Measurements from ENCODE around the gene SOCS2. TPM values are rescaled to one million over a fixed set of nuclear protein-coding genes. Genes with fewer than 3 reads are reported as not detected.

SOCS2 gene
- total and polyA plus RNA-seq, 2 of the 13 experiments (the other 11 are each of a cell fraction or from before 2014, with no cell fraction given): 0.62 to 1.5 TPM

DNA sequence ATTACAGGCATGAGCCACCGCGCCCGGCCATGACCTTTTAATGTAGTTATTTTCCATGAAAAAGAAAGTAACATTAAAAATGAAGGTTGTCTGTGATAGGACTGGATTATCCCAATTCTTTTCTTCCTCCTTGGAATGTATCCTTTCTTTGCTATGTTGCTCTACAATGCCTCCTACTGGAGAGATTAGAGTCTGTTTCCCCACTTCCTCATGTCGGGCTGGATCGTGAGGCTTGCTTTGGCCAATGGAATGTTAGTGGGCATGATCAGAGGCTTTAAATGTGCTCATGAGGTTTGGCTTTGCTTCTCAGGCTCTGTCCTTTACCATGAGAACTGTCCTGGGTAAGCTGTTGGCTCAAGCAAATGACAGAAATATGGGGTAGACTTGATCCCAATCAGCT is 34.7 kb upstream of the SOCS2 start (continued):
- TF ChIP-seq ZNF557 (CRISPR knock-in tag; IDR thresholded peaks at IDR 0.05): no peak

DNA sequence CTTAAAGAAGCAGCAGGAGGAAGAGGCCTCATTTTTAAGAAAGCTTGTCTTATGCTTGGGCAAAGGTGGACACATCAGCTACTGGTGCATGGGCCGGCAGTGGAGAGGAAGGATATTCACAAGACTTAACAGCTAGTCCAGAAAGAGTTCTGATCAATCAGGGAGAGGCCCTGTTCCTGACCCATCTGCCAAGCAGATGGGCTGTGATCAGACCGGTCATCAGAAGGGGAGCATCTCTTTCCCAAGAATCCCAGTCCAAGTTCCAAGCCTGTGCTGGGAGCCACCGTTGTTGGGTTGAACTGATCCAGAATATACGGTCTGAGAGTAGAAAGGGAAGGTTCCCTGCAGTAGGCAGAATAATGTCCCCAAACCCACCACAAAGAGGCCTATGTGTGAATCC is 32.7 kb upstream of the SOCS2 start:
- no peak overlapping the region for H3K4me2 ChIP-seq (ENCODE audit: low read depth, low read length)
- no peak overlapping the region for H2AFZ ChIP-seq (ENCODE audit: low read length)
- in situ Hi-C loops (cut with HindIII; ENCODE audit: extremely low pct_ligation_motif_present, low pct_unique_long_range_greater_than_20kb) (no loop called here), intact Hi-C loops (cut with micrococcal nuclease; ENCODE audit: unreplicated experiment) (no loop called here)
- CTCF ChIA-PET (ENCODE audit: low intra/inter-chr PET ratio, low total read pairs): no interaction called here
- no peak for DNase-seq (ENCODE audit: low spot score)
- no peak for FAIRE-seq
- H3K9ac ChIP-seq (ENCODE audit: insufficient read depth, low read depth, low read length): no peak overlapping the region
- H3K36me3 ChIP-seq (replicated peaks in 1 of 2; ENCODE audit: control insufficient read depth in 1 of 2, insufficient read depth in 2 of 2, low read length in 2 of 2): no peaks in the 10 kb centered on the region
- H3K9me3 ChIP-seq (ENCODE audit: low read length): no peaks in the 10 kb centered on the region
- no peak for ATAC-seq
- no peaks in the 10 kb centered on the region for H3K79me2 ChIP-seq (ENCODE audit: insufficient read depth, low read length)
- H3K4me1 ChIP-seq (ENCODE audit: insufficient read depth, low read length): peaks cover 15% of the 10 kb centered on the region
- POLR2A ChIA-PET: no interaction called here
- H3K4me3 ChIP-seq (replicated peaks in 1 of 3; ENCODE audit: insufficient read depth in 1 of 3, low read depth in 2 of 3, low read length in 3 of 3): no peak overlapping the region
- H4K20me1 ChIP-seq (ENCODE audit: insufficient read depth, low read length): no peaks in the 10 kb centered on the region
- TF ChIP-seq ZFP37 (CRISPR knock-in tag; IDR thresholded peaks at IDR 0.05; ENCODE audit: borderline replicate concordance): no peak
- no TSS peak for BruUV-seq (replicated peaks)
- no peaks in the 10 kb centered on the region; a peak in 1 of 5 replicates for H3K27me3 ChIP-seq (ENCODE audit: control insufficient read depth in 1 of 2, insufficient read depth in 2 of 2, low read length in 2 of 2)
- H3K27ac ChIP-seq (ENCODE audit: extremely low read length, insufficient read depth, low read length): no peak overlapping the region
- 58% methylated on average over 3 of the region's 4 CpGs for WGBS (ENCODE audit: low lambda C conversion rate)

DNA sequence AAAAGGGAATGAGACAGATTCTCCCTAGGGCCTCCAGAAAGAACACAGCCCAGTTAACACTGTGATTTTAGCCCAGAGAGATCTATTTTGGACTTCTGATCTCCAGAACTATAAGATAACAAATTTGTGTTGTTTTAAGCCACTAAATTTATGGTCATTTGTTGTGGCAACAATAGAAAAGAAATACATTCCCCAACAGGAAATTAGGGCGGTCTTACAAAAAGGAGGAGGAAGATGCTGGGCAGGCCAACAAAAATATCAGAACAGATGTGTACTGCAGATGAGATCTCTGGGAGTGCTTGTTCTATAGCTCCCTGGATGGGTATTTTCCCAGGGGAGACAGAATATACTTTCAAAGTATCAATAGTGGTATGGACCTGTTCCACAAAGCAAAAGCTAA is 32.0 kb upstream of the SOCS2 start:
- DNase-seq (ENCODE audit: low spot score) (no peak), ATAC-seq (no peak), FAIRE-seq (no peak)
- no peaks in the 10 kb centered on the region; a peak in 1 of 5 replicates for H3K27me3 ChIP-seq (ENCODE audit: control insufficient read depth in 1 of 2, insufficient read depth in 2 of 2, low read length in 2 of 2)
- in situ Hi-C loops (cut with HindIII; ENCODE audit: extremely low pct_ligation_motif_present, low pct_unique_long_range_greater_than_20kb): no loop called here
- H3K4me3 ChIP-seq (replicated peaks in 1 of 3; ENCODE audit: insufficient read depth in 1 of 3, low read depth in 2 of 3, low read length in 3 of 3): no peak overlapping the region
- no peak overlapping the region for H3K9ac ChIP-seq (ENCODE audit: insufficient read depth, low read depth, low read length)
- WGBS (ENCODE audit: low lambda C conversion rate): 93% methylated on average over 1 of the region's 1 CpG
- H3K4me1 ChIP-seq (ENCODE audit: insufficient read depth, low read length): peaks cover 15% of the 10 kb centered on the region
- no peak overlapping the region for H3K4me2 ChIP-seq (ENCODE audit: low read depth, low read length)
- ChIA-PET CTCF (ENCODE audit: low intra/inter-chr PET ratio, low total read pairs) (no interaction called here), POLR2A (no interaction called here)
- H3K27ac ChIP-seq (ENCODE audit: extremely low read length, insufficient read depth, low read length): no peak overlapping the region
- H4K20me1 ChIP-seq (ENCODE audit: insufficient read depth, low read length): no peaks in the 10 kb centered on the region
- intact Hi-C loops (cut with micrococcal nuclease; ENCODE audit: unreplicated experiment): no loop called here
- TF ChIP-seq SRSF9 (IDR thresholded peaks at IDR 0.05; ENCODE audit: borderline replicate concordance, insufficient read depth, low read depth, low read length, poor library complexity, severe bottlenecking) (no peak), ADNP (CRISPR knock-in tag; IDR thresholded peaks at IDR 0.05) (no peak)
- BruUV-seq (replicated peaks): no TSS peak
- H3K36me3 ChIP-seq (replicated peaks in 1 of 2; ENCODE audit: control insufficient read depth in 1 of 2, insufficient read depth in 2 of 2, low read length in 2 of 2): no peaks in the 10 kb centered on the region
- H3K79me2 ChIP-seq (ENCODE audit: insufficient read depth, low read length): no peaks in the 10 kb centered on the region
- no peaks in the 10 kb centered on the region for H3K9me3 ChIP-seq (ENCODE audit: low read length)
- no peak overlapping the region for H2AFZ ChIP-seq (ENCODE audit: low read length)
